GM18909 (cell line): ENCODE results near the gene ZSCAN2.

Source experiments
- ATAC-seq: cut with Tn5 transposase; IDR thresholded peaks from one replicate; pipeline ENCODE4 v1.9.1; 2021; ENCODE audit warnings: mild to moderate bottlenecking; ENCODE audit not compliant: unreplicated experiment, poor library complexity

Gene ZSCAN2

GRCh38 chr15:84597296-84597695, 3.5 kb upstream of the ZSCAN2 start:
- ATAC-seq: no peak

- ATAC-seq: peak; percentile 53
Measured at GRCh38 chr15:84598250-84598649, 2.6 kb upstream of the ZSCAN2 start.

- no peak for ATAC-seq
Measured at GRCh38 chr15:84598993-84599392, 1.8 kb upstream of the ZSCAN2 start.

GRCh38 chr15:84599906-84600305, 903 bp upstream of the ZSCAN2 start:
- no peak for ATAC-seq

- peak; percentile 8 for ATAC-seq
Measured at GRCh38 chr15:84600331-84600686, 500 bp upstream of the ZSCAN2 start.

GRCh38 chr15:84601555-84601838, 688 bp downstream of the ZSCAN2 start:
- no peak for ATAC-seq

GRCh38 chr15:84603630-84604379, 3.0 kb downstream of the ZSCAN2 start:
- ATAC-seq: no peak

GRCh38 chr15:84604826-84605553, 4.2 kb downstream of the ZSCAN2 start:
- ATAC-seq: no peak

GRCh38 chr15:84605554-84605882, 4.7 kb downstream of the ZSCAN2 start:
- no peak for ATAC-seq

GRCh38 chr15:84606653-84607120, 5.9 kb downstream of the ZSCAN2 start:
- no peak for ATAC-seq

- no peak for ATAC-seq
Measured at GRCh38 chr15:84608707-84609284, 8.0 kb downstream of the ZSCAN2 start.

GRCh38 chr15:84609818-84610525, 9.2 kb downstream of the ZSCAN2 start:
- ATAC-seq: no peak

- no peak for ATAC-seq
Measured at GRCh38 chr15:84611631-84612030, 10.8 kb downstream of the ZSCAN2 start.

- ATAC-seq: no peak
Measured at GRCh38 chr15:84616235-84616634, 15.4 kb downstream of the ZSCAN2 start.

- ATAC-seq: no peak
Measured at GRCh38 chr15:84620626-84621025, 19.8 kb downstream of the ZSCAN2 start.

GRCh38 chr15:84621358-84621979, 20.7 kb downstream of the ZSCAN2 start:
- no peak for ATAC-seq

GRCh38 chr15:84624359-84624758, 23.6 kb downstream of the ZSCAN2 start:
- no peak for ATAC-seq

- no peak for ATAC-seq
Measured at GRCh38 chr15:84625123-84625522, 24.3 kb downstream of the ZSCAN2 start.

GRCh38 chr15:84629033-84629432, 28.2 kb downstream of the ZSCAN2 start:
- ATAC-seq: no peak

GRCh38 chr15:84631706-84632272, 31.0 kb downstream of the ZSCAN2 start:
- no peak for ATAC-seq
